Erythroblast (primary cell): Measurements from ENCODE around the gene ZBTB49.

Experiments
- GATA1 ChIP-seq: IDR thresholded peaks from 2 replicates; pipeline ENCODE4 v1.6.1; 2011; ENCODE audit warnings: low read depth, mild to moderate bottlenecking, control low read depth, low read length, moderate library complexity
- POLR2A ChIP-seq: IDR thresholded peaks from 2 replicates; pipeline ENCODE4 v1.6.1; 2011; ENCODE audit warnings: mild to moderate bottlenecking, low read length

DNA sequence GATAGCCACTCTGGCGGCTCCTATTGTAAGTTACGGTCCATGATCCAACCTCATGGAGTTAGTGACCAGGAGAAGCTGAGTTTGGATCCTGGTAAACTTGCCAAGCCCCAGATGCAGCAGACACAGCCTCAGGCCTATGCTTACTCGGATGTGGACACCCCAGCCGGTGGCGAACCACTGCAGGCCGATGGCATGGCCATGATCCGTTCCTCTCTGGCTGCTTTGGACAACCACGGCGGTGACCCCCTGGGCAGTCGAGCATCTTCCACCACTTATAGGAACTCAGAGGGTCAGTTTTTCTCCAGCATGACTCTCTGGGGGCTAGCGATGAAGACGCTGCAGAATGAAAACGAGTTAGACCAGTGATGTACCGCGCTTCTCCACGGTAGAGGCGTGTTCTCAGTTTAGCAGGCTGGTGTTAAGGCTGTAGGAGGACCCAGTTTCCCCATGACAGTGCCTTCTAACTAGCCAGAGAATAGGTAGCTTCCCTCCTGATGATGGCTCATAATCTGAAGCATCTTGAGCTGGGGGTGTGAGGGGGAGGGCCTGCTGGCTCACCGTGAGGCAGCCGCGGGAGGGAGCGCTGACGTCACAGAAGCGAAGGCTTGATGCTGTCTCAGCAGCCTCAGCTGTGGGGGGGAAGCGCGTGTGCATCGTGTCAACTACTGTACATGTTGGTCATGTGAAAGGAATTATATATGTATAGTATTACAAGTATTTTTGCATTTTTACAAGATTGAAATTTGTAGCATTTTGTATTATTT lies 31.1 kb downstream of the ZBTB49 start:
- TF ChIP-seq POLR2A (no peak), GATA1 (no peak)
